Tibial nerve (tissue), 4 donors: ENCODE measurements around the gene PCDH9. TPM values are rescaled to one million over a fixed set of nuclear protein-coding genes. Genes with fewer than 3 reads are reported as not detected.

Experiments used
- DNase-seq, 2 donors: peaks; one replicate each; pipeline ENCODE4 v3.0.0-alpha.2; 2019; ENCODE audit warnings: low spot score in 2 of 2
- H3K27ac ChIP-seq, 4 donors: fragments of 200-600 bp; sonication (generic) in 3 of 4; one replicate each; pipeline ENCODE4 v1.5.1; 2017 to 2019; ENCODE audit warnings: mild to moderate bottlenecking in 1 of 4
- H3K27me3 ChIP-seq, 2 donors: fragments of 200-600 bp; sonication (generic) in 1 of 2; one replicate each; pipeline versions ENCODE4 v1.5.1 to v1.6.0; 2017 to 2019
- H3K36me3 ChIP-seq, 3 donors: fragments of 200-600 bp; sonication (generic); one replicate each; pipeline ENCODE4 v1.5.1; 2018 to 2019
- H3K4me1 ChIP-seq, 4 donors: fragments of 200-600 bp; sonication (generic) in 3 of 4; one replicate each; pipeline ENCODE4 v1.5.1; 2017 to 2019
- H3K4me3 ChIP-seq, 4 donors: fragments of 200-600 bp; sonication (generic) in 3 of 4; one replicate each; pipeline ENCODE4 v1.5.1; 2017 to 2019; ENCODE audit warnings: mild to moderate bottlenecking in 1 of 4, moderate library complexity in 1 of 4
- H3K9me3 ChIP-seq, 4 donors: fragments of 200-600 bp; sonication (generic) in 3 of 4; one replicate each; pipeline ENCODE4 v1.5.1; 2017 to 2019
- EP300 ChIP-seq, 2 donors: sonication (generic); formaldehyde crosslinking; IDR thresholded peaks; one replicate each; pipeline ENCODE4 v1.6.1; 2017; ENCODE audit warnings: antibody characterized with exemption in 2 of 2, mild to moderate bottlenecking in 1 of 2
- POLR2A ChIP-seq, 2 donors: fragments of 450-650 bp; IDR thresholded peaks; one replicate each; pipeline ENCODE4 v1.6.1; 2017; ENCODE audit warnings: antibody characterized with exemption in 2 of 2, mild to moderate bottlenecking in 2 of 2, moderate library complexity in 2 of 2
- WGBS, 2 donors: methylation state at CpG; one replicate each; pipeline ENCODE4 v1.1.5; 2018; 5-methylcytosine and 5-hydroxymethylcytosine counted together
- total RNA-seq, 4 donors: library from RNA; depleted of rRNA; stranded (reverse); fragments of >200 nt; gene quantifications; one replicate each; pipeline ENCODE4 v1.1.0, GENCODE V29; 2016
- TF ChIP-seq, protein P1 (sequence below), 5 experiments: fragments of 200-600 bp in 3 of 5; fragments of 450-650 bp in 2 of 5; sonication (generic) in 3 of 5; IDR thresholded peaks; one replicate each; pipeline ENCODE4 v1.5.1; 2016 to 2019; ENCODE audit warnings: antibody characterized with exemption in 5 of 5, mild to moderate bottlenecking in 3 of 5, moderate library complexity in 2 of 5

PCDH9 gene
- total RNA-seq, 4 donors from 2014 or later = 11.8 to 28.6 (median 14.4) TPM

DNA sequence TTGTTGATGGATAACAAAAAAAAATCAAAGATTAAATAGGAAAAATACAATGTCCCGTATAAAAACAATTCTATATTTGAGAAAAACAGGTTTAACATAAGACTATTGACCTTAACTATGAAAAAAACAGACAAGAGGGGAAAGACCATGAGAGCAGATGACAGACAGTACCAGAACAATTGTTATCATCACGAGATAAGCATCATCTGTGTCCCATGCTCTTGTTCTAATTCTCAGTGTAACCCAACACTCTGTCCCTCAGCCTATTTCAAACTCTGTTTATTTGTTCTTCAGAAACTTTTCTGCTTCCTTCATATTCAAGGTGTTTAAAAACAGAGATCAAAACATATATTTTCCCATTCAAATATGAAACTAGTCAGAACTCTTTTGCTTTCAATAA, 216.4 kb downstream of the PCDH9 start:
- Histone ChIP-seq H3K27me3 (no peaks in the 10 kb centered on the region), H3K36me3 (no peaks in the 10 kb centered on the region), H3K4me1 (no peaks in the 10 kb centered on the region), H3K27ac (no peak overlapping the region), H3K4me3 (no peak overlapping the region), H3K9me3 (no peaks in the 10 kb centered on the region)
- TF ChIP-seq, protein P1, sequence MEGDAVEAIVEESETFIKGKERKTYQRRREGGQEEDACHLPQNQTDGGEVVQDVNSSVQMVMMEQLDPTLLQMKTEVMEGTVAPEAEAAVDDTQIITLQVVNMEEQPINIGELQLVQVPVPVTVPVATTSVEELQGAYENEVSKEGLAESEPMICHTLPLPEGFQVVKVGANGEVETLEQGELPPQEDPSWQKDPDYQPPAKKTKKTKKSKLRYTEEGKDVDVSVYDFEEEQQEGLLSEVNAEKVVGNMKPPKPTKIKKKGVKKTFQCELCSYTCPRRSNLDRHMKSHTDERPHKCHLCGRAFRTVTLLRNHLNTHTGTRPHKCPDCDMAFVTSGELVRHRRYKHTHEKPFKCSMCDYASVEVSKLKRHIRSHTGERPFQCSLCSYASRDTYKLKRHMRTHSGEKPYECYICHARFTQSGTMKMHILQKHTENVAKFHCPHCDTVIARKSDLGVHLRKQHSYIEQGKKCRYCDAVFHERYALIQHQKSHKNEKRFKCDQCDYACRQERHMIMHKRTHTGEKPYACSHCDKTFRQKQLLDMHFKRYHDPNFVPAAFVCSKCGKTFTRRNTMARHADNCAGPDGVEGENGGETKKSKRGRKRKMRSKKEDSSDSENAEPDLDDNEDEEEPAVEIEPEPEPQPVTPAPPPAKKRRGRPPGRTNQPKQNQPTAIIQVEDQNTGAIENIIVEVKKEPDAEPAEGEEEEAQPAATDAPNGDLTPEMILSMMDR (IDR thresholded peaks at IDR 0.05) = no peak
- TF ChIP-seq EP300 (IDR thresholded peaks at IDR 0.05) (no peak), POLR2A (IDR thresholded peaks at IDR 0.05) (no peak)
- WGBS, 2 donors = 76 to 87% methylated on average over 2 of the region's 2 CpGs
- no peak for DNase-seq

GRCh38 chr13:67008075-67008668, 222.0 kb downstream of the PCDH9 start:
- Histone ChIP-seq H3K4me1 (no peaks in the 10 kb centered on the region), H3K36me3 (no peaks in the 10 kb centered on the region), H3K4me3 (no peak overlapping the region), H3K9me3 (no peaks in the 10 kb centered on the region), H3K27me3 (no peaks in the 10 kb centered on the region), H3K27ac (no peak overlapping the region)
- TF ChIP-seq, protein P1 (IDR thresholded peaks at IDR 0.05) = no peak
- no peak for TF ChIP-seq POLR2A (IDR thresholded peaks at IDR 0.05)
- no peak for TF ChIP-seq EP300 (IDR thresholded peaks at IDR 0.05)
- WGBS, 2 donors = 41 to 57% methylated on average over 1 of the region's 1 CpG
- DNase-seq = no peak

DNA sequence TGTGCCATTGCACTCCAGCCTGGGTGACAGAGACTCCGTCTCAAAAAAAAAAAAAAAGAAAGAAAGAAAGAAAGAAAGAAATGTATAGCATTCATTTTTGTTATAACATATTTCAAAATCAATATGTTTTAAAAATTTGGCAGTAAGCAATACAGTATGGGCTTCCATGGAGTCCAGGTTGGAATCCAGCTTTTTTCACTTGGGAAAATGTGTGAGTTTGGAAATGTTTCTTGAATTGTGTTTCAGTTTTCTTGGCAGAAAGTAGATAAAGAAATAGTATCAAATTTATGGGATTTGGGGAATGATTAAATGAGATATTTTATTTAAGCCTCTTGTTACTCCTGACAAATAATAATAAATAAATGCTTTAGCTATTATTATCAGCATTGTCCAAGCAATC, 225.6 kb downstream of the PCDH9 start:
- no peaks in the 10 kb centered on the region for H3K4me1 ChIP-seq
- whole genome bisulfite sequencing, 2 donors = 90 to 93% methylated on average over 1 of the region's 1 CpG

DNA sequence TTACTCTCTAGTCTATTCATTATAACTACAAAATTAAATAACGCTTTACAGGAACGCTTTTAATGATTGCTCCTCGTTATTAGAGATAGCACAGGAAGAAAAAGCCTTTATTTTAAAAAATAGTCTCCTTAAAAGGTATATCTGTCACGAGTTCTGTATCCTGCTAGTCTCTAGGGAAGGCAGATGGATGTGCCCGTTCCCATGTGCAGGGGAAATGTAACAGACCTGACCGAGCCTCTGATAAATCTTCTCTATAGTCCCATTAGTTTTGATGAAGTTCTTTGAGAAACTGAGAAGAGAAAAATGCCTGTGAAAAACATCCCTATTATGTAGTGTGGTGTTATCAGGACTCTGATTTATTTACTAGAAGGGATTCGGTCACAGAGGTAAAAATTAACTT, 226.4 kb downstream of the PCDH9 start:
- no peak for DNase-seq
- Histone ChIP-seq H3K27me3 (no peaks in the 10 kb centered on the region), H3K9me3 (no peaks in the 10 kb centered on the region), H3K4me3 (no peak overlapping the region), H3K36me3 (no peaks in the 10 kb centered on the region), H3K27ac (no peak overlapping the region), H3K4me1 (no peaks in the 10 kb centered on the region)
- WGBS, 2 donors = 85 to 86% methylated on average over 7 of the region's 7 CpGs
- no peak for TF ChIP-seq POLR2A (IDR thresholded peaks at IDR 0.05)
- TF ChIP-seq EP300 (IDR thresholded peaks at IDR 0.05) = no peak
- TF ChIP-seq, protein P1 (IDR thresholded peaks at IDR 0.05) = no peak

More for the DNA sequence above, 225.6 kb downstream of the PCDH9 start:
- Histone ChIP-seq H3K4me3 (no peak overlapping the region), H3K36me3 (no peaks in the 10 kb centered on the region), H3K9me3 (no peaks in the 10 kb centered on the region), H3K27ac (no peak overlapping the region), H3K27me3 (no peaks in the 10 kb centered on the region)
- no peak for DNase-seq
- no peak for TF ChIP-seq POLR2A (IDR thresholded peaks at IDR 0.05)

GRCh38 chr13:67001363-67001762, 228.8 kb downstream of the PCDH9 start:
- Histone ChIP-seq H3K36me3 (no peaks in the 10 kb centered on the region), H3K9me3 (no peaks in the 10 kb centered on the region), H3K4me3 (no peak overlapping the region), H3K27ac (no peak overlapping the region), H3K27me3 (no peaks in the 10 kb centered on the region), H3K4me1 (no peaks in the 10 kb centered on the region)
- 86 to 87% methylated on average over 5 of the region's 5 CpGs for WGBS, 2 donors
- DNase-seq = no peak
- TF ChIP-seq POLR2A (IDR thresholded peaks at IDR 0.05) (no peak), EP300 (IDR thresholded peaks at IDR 0.05) (no peak)
- TF ChIP-seq, protein P1 (IDR thresholded peaks at IDR 0.05) = no peak

GRCh38 chr13:66996503-66996902, 233.6 kb downstream of the PCDH9 start:
- Histone ChIP-seq H3K9me3 (no peaks in the 10 kb centered on the region), H3K4me3 (no peak overlapping the region), H3K36me3 (no peaks in the 10 kb centered on the region), H3K27ac (no peak overlapping the region), H3K27me3 (no peaks in the 10 kb centered on the region), H3K4me1 (peaks cover 0 to 3% (median 0%) of the 10 kb centered on the region in 4 donors)
- TF ChIP-seq, protein P1 (IDR thresholded peaks at IDR 0.05) = no peak
- TF ChIP-seq POLR2A (IDR thresholded peaks at IDR 0.05) = no peak
- TF ChIP-seq EP300 (IDR thresholded peaks at IDR 0.05) = no peak
- 91 to 92% methylated on average over 1 of the region's 1 CpG for WGBS, 2 donors
- DNase-seq = no peak
